PC-9 (cell line): Measurements from ENCODE around the gene ZNF625.

Source experiments
- CTCF ChIP-seq: fragments of 200-600 bp; sonication (generic); conservative IDR thresholded peaks from 2 replicates; pipeline ENCODE4 v1.6.1; 2017; ENCODE audit warnings: mixed run types, antibody characterized with exemption, mild to moderate bottlenecking, moderate library complexity
- EZH2 ChIP-seq: fragments of 200-600 bp; sonication (generic); IDR thresholded peaks from 2 replicates; pipeline ENCODE4 v1.8.0; 2017; ENCODE audit warnings: antibody characterized with exemption, low read depth

GRCh38 chr19:12139269-12139668 lies 17.3 kb downstream of the ZNF625 start:
- TF ChIP-seq CTCF (no peak), EZH2 (no peak)
